Measurements from ENCODE around the gene PGM5.

Gene PGM5

DNA sequence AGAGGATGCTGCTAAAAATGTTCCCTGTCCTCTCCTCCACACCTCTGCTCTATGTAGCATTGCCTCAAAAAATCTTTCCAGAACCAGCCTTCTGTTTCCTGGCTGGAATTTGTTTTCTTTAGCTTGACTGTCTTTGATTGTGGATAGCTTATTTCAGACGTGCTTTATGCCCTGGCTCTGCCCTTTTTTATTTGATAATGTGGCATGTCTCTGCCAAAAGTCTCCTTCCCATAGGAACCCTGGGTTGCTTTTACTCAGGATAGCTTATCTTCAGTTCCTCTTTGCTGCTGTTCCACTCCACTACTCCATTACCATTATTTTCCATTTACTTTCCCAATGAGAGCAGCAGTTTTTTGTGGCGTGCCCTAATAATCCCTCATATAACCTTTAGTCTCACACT is 185.2 kb downstream of the PGM5 start:
- DNase-seq, result no peak

DNA sequence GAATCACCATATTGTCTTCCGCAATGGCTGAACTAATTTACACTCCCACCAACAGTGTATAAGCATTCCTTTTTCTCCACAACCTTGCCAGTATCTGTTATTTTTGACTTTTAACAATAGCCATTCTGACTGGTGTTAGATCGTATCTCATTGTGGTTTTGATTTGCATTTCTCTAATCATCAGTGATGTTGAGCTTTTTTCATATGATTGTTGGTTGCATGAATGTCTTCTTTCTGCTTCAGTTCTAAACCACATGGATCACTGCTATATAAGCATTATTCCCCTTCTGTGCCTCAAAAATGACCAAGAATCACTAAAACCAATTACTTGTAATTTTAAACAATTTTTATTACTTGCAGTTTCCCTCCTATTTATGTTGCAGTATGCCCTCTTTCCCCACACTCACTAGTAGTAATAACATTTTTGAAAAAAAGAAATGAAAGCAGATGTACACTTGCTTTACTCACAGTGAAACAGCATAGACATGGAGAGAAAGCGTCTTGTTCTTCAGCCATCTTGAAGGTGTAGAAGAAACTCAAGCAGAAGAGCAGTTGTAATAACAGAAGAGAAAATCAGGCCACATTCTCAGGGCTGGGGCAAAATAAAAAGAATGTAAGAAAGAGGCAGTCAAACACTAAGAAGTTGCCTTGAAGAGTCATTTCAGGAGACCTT is 188.8 kb downstream of the PGM5 start:
- DNase-seq, result no peak

DNA sequence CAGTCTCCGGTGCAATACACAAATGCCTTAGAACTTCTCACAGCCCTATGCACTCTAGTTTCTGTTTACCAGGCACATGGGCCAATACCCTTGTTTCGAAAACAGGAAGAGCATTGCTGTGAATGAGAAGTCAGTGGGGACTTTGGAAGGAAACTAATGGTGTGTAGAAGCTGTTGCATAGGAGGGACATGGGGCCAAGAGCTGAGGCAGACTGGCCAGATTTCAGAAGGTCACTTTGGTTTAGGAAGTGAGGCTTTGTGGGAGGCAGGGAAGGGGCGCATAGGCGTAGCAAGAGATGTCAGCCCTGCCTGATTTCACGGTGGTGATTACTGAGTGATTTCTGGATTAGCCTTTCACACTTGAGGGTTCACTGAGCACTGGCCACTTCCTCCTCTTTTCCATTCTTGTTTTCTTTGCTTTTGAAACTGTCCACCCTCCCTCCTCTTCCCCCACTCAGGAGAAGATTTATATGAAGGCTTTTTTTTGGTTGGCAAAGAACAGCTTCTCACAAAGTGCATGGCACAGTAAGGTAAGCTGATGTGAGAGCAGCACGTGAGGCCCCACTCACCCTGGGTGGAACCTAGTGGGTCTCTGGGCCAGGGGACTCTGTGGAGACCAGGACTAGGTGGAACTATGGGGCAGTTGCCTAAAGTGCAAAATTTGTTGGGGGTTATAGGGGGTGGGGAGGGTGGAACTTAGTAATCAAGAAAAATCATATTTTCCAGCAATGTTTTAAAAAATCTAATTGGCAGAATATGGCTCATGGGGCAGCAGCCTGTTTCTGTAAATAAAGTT is 190.4 kb downstream of the PGM5 start:
- DNase-seq, result no peak

DNA sequence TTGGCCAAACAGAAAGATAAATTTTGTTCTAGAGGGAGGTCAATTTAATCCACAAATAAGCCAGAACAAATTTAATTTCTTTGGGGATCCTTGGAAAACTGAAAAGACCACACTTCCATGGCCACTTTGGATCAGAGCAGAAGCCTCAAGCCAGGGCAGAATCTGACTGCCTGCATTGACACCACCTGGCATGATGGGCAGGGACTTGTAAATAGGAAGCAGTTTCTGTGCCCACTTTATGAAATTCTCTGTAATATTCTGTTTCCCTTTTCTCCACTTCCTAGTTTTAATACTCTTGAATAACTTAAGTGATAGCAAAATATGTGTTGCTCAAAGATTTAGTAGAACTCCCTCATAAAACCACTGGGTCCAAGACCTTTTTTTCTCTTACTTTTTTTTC is 191.0 kb downstream of the PGM5 start:
- DNase-seq, result no peak

DNA sequence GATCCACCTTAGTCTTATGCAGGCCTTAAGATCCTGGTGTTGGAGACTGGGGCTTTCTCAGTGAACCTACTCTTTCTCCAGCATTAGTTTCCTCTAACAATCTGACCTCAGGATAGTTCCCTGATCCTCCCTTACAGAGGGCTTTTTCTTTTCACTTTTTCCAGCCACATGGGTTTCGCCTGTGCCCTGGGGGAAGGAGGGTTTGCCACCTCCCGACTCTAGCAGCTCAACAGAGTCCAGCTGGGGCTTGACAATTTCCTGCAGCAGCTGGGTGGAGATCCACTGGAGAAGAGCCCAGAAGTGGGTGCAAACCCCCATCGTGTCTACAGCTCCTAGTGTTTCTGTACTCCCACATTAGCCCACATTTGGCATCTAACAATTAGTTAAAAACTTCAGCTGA is 191.8 kb downstream of the PGM5 start:
- DNase-seq, result no peak

DNA sequence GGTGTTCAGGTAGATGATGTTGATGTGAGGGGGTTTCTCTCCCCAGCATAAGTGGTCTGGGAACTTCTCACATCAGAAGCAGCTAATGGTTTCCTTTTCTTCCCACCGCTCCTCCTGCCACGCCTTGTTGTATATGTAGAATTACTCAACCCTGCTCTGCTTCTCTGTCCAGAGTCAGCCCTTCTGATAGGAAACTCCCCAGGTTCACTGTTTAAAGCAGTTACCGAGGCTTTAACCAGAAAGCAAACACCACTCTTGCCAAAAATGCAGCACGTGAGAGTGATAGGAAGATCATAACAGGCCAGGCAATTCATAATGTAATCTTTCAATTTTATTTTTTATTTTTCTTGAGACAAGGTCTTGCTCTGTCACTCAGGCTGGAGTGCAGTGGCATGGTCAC is 194.8 kb downstream of the PGM5 start:
- no peak for DNase-seq

DNA sequence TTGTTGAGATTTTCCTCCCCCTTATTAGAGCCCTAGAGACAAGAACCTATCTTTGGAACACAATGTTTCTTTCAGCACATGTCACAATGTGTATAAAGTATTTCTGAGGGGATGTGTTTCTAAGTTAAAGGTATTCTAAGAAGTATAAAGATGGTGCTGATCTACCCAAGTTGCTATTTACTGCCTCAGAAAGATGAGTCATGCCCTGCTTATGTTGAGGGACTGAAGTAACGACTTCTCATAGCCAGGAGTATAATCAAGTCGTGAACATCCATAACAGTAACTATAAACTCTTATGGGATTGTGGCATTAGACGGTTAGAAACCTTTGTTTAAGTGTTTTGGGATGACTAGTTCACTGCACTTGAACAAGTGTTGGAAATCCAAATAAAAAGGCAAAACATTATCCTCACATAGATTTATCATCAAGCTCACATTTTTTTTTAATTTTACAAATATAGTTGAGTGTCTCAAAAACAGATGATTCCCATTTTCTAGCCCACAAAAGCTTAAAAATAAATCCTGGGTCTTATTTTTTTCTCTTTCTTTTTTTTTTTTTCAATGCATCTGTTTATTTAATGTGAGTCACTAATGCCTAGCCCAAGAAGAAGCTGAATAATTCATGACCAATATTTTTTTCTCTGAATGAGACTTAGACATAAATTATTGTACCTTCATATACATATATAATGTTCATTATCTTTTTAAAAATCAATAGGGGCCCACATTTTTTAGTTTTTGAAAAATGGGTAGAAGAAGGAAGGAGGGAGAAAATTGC is 196.5 kb downstream of the PGM5 start:
- DNase-seq, result no peak

DNA sequence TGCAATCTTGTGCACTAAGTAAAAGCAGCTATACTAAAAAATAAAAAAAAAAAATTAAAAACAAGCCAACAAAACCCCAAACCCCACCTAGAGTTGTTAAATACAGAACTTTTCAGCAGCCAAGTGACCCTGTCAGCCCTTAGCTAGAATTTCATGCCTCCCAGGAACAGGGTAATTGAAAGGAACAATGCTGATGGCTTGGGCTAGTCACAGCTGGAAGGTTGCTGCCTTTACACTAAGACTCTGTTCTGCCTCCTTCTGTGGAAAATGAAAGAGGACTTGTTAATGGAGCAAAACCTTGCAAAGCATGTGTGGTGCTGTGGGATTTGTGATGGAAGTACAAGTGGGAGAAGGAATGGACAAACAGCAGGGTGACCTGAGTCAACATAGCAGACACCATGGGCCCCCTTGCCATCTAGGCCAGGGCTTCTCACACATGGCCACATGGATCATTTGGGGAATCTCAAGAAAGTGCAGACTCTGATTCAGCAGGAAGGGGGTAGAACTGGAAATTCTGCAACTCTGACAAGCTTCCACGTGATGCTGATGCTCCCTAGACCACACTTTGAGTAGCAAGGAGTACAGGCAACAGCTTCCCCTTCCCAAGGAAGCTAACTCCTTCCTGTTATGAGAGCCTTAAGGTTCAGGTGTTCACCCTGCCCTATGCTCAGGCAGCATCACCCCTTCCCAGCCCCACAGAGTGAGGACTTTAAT is 199.2 kb downstream of the PGM5 start:
- no peak for DNase-seq

DNA sequence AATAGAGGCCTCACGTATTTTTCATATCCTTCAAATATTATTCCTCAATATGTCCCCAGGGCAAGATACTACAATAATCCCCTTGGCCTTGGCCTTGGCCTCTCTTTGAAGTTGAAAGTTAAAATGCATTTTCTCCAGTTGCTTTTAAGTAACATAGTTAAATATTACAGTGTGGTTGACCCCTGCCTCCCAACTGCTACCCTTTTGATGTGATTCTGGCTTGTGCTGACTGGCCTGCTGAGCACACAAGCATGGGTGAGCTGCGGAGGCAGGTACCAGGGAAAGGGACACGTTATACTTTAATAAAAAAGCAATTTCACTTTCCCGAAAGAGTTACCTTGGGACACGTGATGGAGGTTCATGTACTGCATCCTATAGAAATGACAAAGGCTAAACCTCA is 202.1 kb downstream of the PGM5 start:
- DNase-seq, result no peak

DNA sequence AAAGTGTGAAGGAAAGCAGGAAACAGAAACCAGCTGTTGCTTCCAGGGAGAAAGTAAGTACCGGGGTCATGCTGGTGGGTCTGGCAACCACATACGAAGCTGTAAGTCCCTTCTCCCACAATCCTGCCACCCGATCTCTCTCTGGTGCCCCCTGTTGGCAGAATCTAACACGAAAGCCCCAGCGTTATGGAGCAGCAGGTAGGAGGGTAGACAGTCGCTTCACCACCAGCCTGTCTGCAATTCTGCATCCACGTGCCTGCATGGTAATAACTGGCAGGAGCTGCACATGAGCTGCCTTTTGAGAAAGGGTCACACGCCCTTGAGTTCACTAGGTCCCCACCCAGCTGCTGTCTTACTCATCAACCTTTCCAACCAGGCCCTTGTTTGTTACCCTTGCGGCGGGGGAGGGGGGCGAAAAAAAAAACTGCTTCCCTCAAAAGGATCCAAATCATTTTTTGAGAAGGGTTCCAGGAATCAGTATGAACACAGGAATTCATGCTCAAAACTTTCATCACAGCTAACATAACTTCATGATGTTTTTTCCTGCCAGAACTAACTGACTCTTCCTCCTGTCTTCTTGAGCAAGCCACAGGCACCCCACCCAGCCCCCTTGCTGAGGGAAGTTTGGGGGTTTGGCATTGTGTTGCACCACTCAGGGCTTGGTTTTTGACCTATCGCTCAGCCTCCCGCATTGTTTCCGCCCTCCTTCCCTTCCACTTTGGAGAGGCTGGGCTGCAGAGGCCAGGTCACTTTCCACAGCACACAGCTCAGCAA is 203.8 kb downstream of the PGM5 start:
- DNase-seq, result peak; percentile 1

DNA sequence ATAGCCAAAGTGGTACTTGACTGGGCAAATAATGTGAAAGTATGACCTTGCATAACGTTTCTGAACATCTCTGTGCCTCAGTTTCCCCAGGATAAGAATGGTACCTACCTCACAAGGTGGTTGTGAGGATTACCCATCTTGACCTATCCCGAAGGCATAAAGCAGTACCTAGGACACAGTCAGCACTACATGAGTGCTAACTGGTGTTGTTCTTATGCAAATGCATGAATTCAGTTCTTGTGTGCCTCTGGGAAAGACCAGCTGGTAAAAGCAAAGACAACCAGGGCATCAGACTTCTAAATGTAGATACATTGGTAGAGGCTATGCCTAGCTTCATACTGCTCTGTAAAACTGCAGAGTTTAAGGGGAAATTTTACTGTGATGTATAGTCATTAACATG is 206.1 kb downstream of the PGM5 start:
- no peak for DNase-seq

DNA sequence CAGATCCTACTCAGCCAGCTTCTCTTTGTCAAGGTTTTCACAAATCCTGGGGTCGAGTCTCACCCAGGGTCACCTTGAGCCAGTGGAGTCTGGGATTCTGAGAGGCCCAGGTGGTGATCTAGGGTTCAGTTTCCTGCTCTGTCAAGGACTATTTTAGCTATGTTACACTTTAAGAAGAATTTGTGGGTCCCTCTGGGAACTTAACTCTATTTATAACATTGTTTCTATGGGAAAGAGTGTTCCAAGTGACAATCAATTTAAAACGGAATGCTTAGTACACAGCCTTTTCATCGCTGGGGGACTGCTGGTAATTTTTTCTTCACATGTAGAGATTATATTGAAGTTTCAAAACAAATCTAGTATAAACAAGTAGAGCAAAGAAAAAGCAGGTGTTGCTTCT is 211.2 kb downstream of the PGM5 start:
- DNase-seq, result no peak

DNA sequence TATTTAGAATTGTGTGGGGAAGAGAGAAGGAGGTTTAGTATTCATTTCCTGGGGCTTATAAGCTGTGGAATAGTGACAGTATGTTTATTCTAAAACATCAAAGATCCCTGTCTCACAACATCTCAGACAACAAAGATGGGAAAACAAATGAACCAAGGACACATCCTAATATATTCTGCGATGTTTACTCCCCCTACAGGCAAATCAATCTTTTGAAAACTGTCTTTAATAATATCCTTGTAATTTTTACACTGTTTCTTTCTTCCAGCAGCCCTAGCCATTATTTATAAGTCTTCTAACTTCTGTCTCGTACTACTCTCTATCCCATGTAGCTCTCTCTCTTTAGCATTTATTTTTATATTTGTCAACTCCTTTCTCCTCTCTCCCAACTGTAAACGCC is 217.7 kb downstream of the PGM5 start:
- DNase-seq, result no peak

DNA sequence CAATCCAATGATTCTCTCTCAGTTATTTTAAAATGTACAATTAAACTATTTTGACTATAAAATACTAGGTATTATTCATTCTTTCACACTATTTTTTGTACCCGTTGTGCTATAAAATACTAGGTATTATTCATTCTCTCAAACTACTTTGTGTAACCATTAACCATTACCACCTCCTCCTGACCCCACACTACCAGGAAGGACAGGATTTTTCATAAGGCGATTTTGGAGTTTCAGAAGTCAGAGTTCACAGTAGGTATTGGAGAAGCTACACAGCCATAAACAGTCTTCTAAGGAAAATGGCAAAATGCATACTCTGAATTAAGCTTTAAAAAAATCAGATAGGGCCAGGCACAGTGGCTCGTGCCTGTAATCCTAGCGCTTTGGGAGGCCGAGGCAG is 219.4 kb downstream of the PGM5 start:
- DNase-seq, result no peak

DNA sequence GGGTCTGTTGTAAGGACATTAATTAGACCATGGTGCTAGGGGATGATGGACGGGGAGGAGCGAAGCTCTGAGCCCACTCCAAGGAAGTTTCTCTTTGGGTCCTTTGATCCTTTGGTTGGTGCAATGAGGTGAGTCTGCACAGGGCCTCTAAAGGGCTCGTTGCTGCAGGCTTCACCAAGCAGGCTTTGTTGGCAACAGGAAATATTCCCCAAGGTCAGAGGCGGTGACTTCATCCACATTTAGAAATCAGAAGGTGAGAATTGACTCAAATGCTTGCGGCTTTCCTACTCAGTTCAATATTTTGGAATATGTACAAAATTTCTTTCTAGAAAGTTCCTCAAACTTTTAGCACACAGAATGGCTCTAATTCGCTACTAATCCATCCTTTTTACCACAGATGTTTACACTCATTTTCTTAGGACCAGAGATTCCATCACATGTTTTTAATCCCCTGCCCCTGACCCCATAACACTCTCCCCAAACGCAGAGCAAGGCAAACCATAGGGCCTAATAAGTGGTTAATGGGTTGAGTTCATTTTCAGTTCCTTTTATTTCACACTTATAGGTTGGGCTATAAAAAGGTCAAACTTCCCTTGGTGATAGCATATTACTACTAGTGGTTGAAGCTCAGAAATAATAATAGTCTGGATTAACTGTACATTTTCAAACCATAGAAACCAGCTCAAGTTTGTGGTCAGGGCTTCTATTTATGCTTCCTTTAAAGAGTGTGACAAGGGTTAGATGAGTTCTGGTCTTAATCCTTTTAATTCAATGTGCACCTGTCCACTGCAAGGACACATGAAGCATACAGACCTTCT is 221.6 kb downstream of the PGM5 start:
- no peak for DNase-seq

Data from DMS 273 treated with DMSO at 0.1 percent for 48 hours (cell line).